HG03469 (cell line): Measurements from ENCODE around the gene ULBP2.

Source experiments
- ATAC-seq: cut with Tn5 transposase; IDR thresholded peaks from one replicate; pipeline ENCODE4 v1.9.1; 2021; ENCODE audit warnings: mild to moderate bottlenecking, moderate library complexity, moderate number of reproducible peaks; ENCODE audit not compliant: unreplicated experiment

Gene ULBP2, protein sequence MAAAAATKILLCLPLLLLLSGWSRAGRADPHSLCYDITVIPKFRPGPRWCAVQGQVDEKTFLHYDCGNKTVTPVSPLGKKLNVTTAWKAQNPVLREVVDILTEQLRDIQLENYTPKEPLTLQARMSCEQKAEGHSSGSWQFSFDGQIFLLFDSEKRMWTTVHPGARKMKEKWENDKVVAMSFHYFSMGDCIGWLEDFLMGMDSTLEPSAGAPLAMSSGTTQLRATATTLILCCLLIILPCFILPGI

GRCh38 chr6:149941583-149942460 lies at the start of gene ULBP2:
Gene ULBP2 (plus strand): TSS chr6:149942014. CDS start chr6:149942073, 59 bp downstream.
- ATAC-seq: no peak

DNA sequence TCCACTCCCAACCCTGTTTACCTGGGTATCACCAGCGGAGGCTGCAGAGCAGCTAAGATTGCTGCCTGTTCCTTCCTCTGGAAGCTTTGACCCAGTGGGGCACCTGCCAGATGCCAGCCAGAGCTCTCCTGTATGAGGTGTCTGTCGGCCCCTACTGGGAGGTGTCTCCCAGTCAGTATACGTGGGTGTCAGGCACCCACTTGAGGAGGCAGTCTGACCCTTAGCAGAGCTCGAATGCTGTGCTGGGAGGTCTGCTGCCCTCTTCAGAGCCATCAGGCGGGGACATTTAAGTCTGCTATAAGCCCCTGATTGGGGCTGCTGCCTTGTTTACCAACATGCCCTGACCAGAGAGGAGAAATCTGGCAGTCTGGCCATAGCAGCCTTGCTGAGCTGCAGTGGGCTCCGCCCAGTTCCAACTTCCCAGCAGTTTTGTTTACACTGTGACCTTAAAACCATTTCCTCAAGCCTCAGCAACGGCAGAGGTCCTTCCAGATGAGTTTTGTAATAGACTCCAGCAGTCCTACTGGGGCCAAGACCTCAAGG lies 46.7 kb upstream of the ULBP2 start:
- ATAC-seq: no peak

DNA sequence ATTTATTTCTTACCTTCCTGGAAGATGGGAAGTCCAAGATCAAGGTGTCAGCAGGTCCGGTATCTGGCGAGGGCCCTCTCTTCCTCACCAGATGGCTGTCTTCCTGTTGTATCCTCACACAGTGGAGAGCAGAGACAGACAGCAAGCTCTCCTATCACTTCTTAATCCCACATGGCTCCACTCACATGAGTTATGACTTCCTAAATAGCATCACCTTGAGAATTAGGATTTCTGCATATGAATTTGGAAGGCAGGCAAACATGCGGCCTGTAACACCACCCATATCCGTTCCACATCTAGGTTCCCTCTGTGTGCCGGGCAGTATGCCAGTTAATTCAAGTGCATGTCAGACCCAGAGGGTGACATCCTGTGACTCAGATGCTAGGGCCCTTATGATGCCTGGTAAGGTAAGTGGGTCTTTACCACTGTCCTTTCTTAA lies 46.0 kb upstream of the ULBP2 start:
- ATAC-seq: no peak

GRCh38 chr6:149896491-149896890 lies 45.3 kb upstream of the ULBP2 start:
- ATAC-seq: no peak

- no peak for ATAC-seq
Observed at GRCh38 chr6:149897015-149897697, 44.7 kb upstream of the ULBP2 start.

DNA sequence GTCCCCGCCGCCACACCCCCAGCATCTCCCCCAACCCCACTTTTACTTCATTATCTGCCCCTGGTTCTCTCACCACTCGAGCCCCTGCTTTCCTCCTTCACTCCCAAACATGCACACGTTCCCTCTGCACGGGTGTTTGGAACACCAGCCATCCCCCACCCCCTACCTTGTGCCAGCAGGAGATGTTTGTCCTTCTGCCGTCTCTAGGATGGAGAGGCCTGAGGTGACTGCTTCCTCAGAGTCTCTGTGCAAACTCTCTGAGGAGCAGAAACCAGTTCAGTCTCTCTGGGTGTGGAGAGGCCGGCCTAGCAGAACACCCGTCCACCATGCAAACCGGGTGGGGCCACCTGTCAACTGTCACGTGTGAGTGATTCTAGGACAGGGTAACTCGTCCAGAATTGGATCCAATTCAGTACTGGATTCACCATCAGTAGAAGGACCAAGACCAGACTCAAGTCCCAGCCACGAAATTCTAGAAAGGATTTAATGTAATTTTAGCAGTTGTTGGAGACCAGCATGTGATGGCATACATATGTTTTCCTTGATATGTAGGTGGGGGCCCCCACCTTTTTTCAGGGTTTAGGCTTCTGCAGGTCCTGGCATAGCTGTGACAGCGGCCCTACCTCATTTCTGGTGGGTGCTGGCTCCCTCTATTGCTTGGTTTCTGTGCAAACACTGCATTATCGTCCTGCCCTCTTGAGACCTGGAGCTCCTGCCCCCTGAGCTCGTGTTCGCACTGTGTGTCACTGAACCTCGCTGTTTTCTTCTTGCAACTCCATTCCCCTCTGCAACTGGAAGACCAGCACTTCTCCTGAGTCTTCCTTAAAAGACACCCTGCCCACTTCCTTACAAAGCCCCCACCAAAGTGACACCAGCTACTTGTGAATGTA lies 43.7 kb upstream of the ULBP2 start, which contains the start of gene RAET1E:
Gene RAET1E, minus strand, starts transcription at position 259 of the 890 bp plus-strand sequence. CDS start 7,212 bp downstream, outside the sequence.
- ATAC-seq: no peak

DNA sequence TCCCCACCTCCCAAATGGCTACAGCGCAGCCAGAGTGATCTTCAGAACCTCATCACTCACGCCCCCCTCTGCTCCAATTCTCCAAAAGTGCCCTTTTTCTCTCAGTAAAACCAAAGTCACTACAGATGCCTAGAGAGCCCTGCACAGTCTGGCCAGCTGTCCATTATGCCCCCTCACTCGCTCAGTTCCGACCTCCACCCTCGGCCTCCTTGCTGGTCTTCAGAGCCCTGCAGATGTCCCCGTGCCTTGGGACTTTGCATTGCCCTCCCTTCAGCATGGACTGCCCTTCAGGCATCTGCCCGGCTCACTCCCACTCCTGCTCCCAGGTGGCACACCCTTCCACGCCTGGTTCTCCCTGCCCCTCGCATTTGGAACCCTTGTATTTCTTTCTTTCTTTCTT lies 42.8 kb upstream of the ULBP2 start:
- ATAC-seq: no peak

- no peak for ATAC-seq
Observed at GRCh38 chr6:149899486-149899885, 42.3 kb upstream of the ULBP2 start.

- ATAC-seq: no peak
Observed at GRCh38 chr6:149899926-149900619, 41.7 kb upstream of the ULBP2 start.

DNA sequence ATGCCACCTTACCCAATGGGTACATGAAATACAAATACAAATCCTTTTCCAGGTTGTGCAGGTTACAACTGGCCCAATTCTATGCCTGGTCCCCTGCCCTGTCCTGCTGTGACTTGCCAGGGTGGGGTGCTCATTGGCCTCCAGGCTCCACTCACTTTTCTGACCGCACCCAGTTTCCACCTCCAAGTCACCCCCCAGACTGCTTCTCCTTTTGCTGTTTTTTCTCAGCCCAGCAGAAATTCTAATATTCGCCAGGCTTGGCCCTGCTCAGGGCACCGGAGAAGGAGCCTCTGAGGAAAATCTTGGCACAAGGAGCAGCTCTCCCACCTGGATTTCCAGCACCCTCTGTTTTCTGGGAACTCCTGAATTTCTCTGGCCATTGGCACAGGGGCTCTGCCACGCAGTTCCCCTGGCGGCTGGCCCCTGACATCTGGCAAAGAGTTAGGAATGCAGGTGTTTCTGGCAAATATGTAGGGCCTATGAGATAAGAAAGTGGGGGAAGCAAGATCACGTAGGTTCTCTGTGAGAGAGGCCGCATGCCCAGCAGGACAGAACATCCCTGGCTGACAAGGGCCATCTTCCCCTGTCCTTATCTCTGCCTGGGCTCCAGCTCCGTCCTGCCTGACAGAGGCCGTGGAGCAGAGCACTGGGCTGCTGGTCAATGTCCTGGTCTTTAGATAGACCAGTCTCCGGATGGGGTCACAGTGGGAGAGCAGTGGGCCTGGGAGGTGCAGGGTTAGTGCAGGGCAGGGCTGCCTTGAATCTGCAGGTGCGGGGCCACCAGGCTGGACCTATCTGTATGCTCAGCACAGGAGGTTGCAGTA lies 41.0 kb upstream of the ULBP2 start:
- ATAC-seq: no peak

GRCh38 chr6:149901444-149902140 lies 40.2 kb upstream of the ULBP2 start:
- ATAC-seq: no peak

GRCh38 chr6:149903938-149904611 lies 37.7 kb upstream of the ULBP2 start:
- ATAC-seq: no peak

DNA sequence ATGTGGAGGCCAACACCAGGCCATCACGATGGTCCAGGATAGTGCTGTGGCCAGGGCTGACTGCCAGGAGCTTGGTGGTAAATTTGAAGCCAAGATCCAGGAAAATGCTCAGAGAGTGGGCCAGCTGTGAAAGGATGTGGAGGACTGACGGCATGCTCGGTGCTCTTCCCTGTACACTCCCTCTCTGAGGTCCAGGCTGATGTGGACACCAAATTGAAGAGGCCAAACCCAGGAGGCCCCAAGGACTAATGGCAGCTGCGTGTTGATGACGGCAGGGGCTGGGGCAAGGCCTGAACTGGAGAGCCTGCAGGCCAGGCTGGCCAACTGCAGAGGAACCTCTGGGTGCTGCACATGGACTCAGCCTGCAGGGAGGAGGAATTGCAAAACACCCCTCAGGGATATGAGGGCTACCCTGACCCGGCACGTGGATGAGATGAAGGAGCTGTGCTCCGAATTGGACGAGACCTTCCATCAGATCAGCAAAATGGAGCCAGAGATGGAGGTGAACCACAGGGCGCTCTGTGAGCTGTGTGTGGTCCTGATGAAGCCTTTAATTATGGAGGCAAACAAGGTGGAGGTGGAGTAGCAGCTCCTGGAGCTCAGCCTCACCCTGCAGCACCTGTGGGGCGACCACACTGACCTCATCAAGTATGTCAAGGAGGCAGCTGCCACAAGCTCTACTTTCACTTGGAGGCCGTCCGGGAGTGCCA lies 37.0 kb upstream of the ULBP2 start:
- ATAC-seq: no peak

DNA sequence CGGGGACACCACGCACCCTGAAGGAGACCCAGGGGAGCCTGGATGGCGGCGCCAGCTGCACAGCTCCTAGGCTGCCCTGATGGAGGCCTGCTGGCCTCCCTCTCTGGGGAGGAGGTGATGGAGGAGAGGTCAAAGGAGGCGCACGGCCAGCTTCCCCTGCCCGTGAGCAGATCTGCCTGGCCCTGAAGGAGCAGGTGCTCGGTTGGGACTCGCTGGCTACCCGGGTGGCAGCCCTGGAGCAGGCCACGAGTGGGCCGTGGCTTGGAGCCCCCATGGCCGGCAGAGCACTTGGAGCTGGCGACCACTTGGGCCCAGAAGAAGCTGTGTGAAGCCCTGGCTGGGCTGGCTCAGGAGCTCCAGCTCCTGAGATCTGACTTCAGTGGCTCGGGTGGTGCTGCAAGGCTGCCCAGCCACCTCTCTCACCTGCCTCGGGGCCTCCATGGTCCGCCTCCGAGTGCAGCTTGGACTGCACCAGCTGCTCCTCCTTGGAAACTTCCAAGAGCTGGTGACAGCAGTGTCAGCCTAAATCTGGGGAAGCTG lies 36.4 kb upstream of the ULBP2 start:
- no peak for ATAC-seq

DNA sequence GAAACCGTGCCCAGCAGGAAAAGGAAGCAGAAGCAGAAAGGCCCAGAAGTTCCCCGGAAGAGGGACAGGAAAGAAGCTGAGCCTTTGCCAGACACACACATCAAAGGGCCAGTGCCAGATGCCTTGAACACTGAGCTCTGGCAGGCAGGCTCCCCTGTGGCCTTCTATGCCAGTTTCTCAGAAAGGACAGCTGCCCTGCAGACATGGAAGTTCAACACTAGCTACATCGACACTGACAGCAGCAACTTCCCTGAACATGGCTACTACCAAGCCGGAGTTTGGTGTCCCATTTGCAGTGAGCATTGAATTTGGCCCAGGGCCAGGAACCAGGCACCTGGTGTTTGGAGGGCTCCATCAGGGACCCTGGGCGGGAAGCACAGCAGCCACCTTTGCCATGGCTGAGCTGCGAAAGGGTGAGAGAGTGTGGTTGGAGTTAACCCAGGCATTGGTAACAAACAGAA lies 35.9 kb upstream of the ULBP2 start:
- no peak for ATAC-seq

DNA sequence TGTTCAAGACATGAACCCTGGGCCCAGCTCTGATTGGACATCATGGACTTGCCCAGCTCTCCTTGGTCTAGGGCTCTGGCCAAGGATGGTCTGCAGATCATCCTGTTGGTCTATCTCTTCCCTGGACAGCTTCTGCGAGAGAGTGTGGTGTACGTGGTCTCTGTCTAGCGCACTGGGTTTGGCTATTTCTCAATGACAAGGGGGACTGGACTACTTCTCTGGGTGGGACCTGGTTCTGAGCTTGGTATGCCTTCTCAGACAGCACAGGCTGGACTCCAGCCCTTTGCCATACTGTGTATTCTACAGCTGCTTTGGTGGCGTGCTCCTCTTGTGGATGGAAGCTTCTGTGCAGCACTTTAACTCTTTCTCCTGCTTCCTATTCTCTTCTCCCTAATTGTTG lies 35.4 kb upstream of the ULBP2 start:
- no peak for ATAC-seq

DNA sequence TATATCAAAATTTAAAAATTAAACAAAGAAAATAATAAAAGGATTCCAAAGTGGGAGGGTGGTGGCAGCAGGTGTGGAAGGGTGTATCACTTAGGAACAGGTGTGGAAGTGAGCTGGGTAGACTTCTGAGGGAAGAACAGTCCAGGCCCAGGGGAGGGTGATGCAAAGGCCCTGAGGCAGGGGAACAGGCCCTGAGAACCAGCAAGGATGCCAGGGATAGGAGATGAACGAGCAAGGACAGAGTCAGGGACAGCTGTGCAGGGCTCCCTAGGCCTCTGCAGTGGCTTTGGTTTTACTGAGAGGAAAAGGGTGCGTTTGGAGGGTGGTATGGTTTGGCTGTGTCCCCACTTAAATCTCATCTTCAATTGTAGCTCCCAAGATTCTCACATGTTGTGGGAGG lies 34.5 kb upstream of the ULBP2 start:
- ATAC-seq: no peak
